ENCODE measurements around the gene SLC26A1. TPM values are rescaled to one million over a fixed set of nuclear protein-coding genes. Genes with fewer than 3 reads are reported as not detected.

Gene SLC26A1
- total and polyA plus RNA-seq, 2 experiments from 2014 or later = 0.22 to 1.8 TPM

GRCh38 chr4:997375-998071 is 4.3 kb upstream of the SLC26A1 start:
- Histone ChIP-seq H3K27ac (no peak overlapping the region), H3K4me1 (ENCODE audit: insufficient read depth) (no peaks in the 10 kb centered on the region), H4K20me1 (ENCODE audit: insufficient read depth) (no peaks in the 10 kb centered on the region), H3F3A (ENCODE audit: insufficient read depth) (no peaks in the 10 kb centered on the region), H3K79me2 (ENCODE audit: insufficient read depth) (no peaks in the 10 kb centered on the region), H3K4me2 (ENCODE audit: unreplicated experiment) (peak overlapping the region; percentile 65), H2AFZ (no peak overlapping the region), H3K9me3 (ENCODE audit: low read depth) (no peaks in the 10 kb centered on the region), H3K27me3 (replicated peaks; ENCODE audit: insufficient read depth) (peaks cover 28% of the 10 kb centered on the region), H3K36me3 (ENCODE audit: low read depth) (no peaks in the 10 kb centered on the region), H3K9me2 (ENCODE audit: insufficient read depth) (no peaks in the 10 kb centered on the region), H3K9ac (peak overlapping the region; percentile 42; the same call in 1 of the 2 replicates), H3K4me3 (peak overlapping the region; percentile 57)
- WGBS, 2 experiments (ENCODE audit: low coverage in 1 of 2, low lambda C conversion rate in 2 of 2, missing lambda C conversion rate in 2 of 2) = 2 to 4% methylated on average over 27 to 50 of the region's 68 CpGs
- peak; percentile 67 for DNase-seq
- in situ Hi-C loops (cut with MboI) = no loop called here
- TF ChIP-seq EZH2phosphoT487 (IDR thresholded peaks at IDR 0.05; ENCODE audit: insufficient read depth, low read depth) = no peak
- peak; percentile 52 for TF ChIP-seq EZH2 (IDR thresholded peaks at IDR 0.05; ENCODE audit: insufficient read depth, poor library complexity, severe bottlenecking)

DNA sequence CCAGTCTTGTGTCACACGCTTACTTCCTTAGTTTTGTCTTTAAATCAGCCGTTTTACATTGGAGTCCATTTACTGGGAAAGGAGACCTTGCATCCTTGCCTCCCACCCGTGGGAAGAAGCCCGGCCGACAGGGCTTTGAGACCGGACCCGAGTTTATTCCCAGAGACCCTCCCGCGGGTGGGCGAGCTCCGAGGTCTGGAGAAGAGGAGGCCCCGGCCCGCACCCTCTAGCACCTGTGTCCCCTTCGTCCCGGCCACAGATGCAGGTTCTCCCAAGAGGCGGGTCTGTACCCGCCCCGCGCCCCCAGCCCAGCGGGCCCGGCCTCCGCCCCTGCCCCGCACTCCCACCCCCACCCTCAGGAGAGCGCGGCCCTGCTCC is 3.8 kb upstream of the SLC26A1 start:
- no peak overlapping the region for H2AFZ ChIP-seq
- H3K36me3 ChIP-seq (ENCODE audit: low read depth) = no peaks in the 10 kb centered on the region
- no peaks in the 10 kb centered on the region for H3F3A ChIP-seq (ENCODE audit: insufficient read depth)
- H4K20me1 ChIP-seq (ENCODE audit: insufficient read depth) = no peaks in the 10 kb centered on the region
- no peak for TF ChIP-seq EZH2phosphoT487 (IDR thresholded peaks at IDR 0.05; ENCODE audit: insufficient read depth, low read depth)
- peak; percentile 4 for TF ChIP-seq EZH2 (IDR thresholded peaks at IDR 0.05; ENCODE audit: insufficient read depth, poor library complexity, severe bottlenecking)
- peak overlapping the region; percentile 57; the same call in 1 of the 2 replicates for H3K4me3 ChIP-seq
- DNase-seq = no peak
- peaks cover 24% of the 10 kb centered on the region for H3K27me3 ChIP-seq (replicated peaks; ENCODE audit: insufficient read depth)
- H3K4me1 ChIP-seq (ENCODE audit: insufficient read depth) = no peaks in the 10 kb centered on the region
- in situ Hi-C loops (cut with MboI) = no loop called here
- no peaks in the 10 kb centered on the region for H3K79me2 ChIP-seq (ENCODE audit: insufficient read depth)
- 8 to 21% methylated on average over 12 to 25 of the region's 25 CpGs for WGBS, 2 experiments (ENCODE audit: low coverage in 1 of 2, low lambda C conversion rate in 2 of 2, missing lambda C conversion rate in 2 of 2)
- no peak overlapping the region for H3K4me2 ChIP-seq (ENCODE audit: unreplicated experiment)
- no peak overlapping the region for H3K27ac ChIP-seq
- no peaks in the 10 kb centered on the region for H3K9me3 ChIP-seq (ENCODE audit: low read depth)
- H3K9ac ChIP-seq = no peak overlapping the region
- H3K9me2 ChIP-seq (ENCODE audit: insufficient read depth) = no peaks in the 10 kb centered on the region

- Histone ChIP-seq H3K36me3 (ENCODE audit: low read depth) (no peaks in the 10 kb centered on the region), H3K4me3 (no peak overlapping the region), H3K79me2 (ENCODE audit: insufficient read depth) (no peaks in the 10 kb centered on the region), H3K4me1 (ENCODE audit: insufficient read depth) (no peaks in the 10 kb centered on the region), H3K9me2 (ENCODE audit: insufficient read depth) (no peaks in the 10 kb centered on the region), H3F3A (ENCODE audit: insufficient read depth) (no peaks in the 10 kb centered on the region), H3K9me3 (ENCODE audit: low read depth) (no peaks in the 10 kb centered on the region), H2AFZ (no peak overlapping the region), H3K9ac (no peak overlapping the region), H4K20me1 (ENCODE audit: insufficient read depth) (no peaks in the 10 kb centered on the region), H3K4me2 (ENCODE audit: unreplicated experiment) (no peak overlapping the region), H3K27me3 (replicated peaks; ENCODE audit: insufficient read depth) (peaks cover 17% of the 10 kb centered on the region), H3K27ac (no peak overlapping the region)
- WGBS, 2 experiments (ENCODE audit: low coverage in 1 of 2, low lambda C conversion rate in 2 of 2, missing lambda C conversion rate in 2 of 2) = 61 to 63% methylated on average over 11 to 15 of the region's 15 CpGs
- in situ Hi-C loops (cut with MboI) = no loop called here
- TF ChIP-seq EZH2 (IDR thresholded peaks at IDR 0.05; ENCODE audit: insufficient read depth, poor library complexity, severe bottlenecking) (peak; percentile 59), EZH2phosphoT487 (IDR thresholded peaks at IDR 0.05; ENCODE audit: insufficient read depth, low read depth) (no peak)
- DNase-seq = no peak
Measured at GRCh38 chr4:996030-996996, 3.1 kb upstream of the SLC26A1 start.

- no peaks in the 10 kb centered on the region for H3K36me3 ChIP-seq (ENCODE audit: low read depth)
- no peaks in the 10 kb centered on the region for H3K9me3 ChIP-seq (ENCODE audit: low read depth)
- DNase-seq = no peak
- in situ Hi-C loops (cut with MboI) = no loop called here
- H3K9ac ChIP-seq = no peak overlapping the region
- no peaks in the 10 kb centered on the region for H3K9me2 ChIP-seq (ENCODE audit: insufficient read depth)
- H3K4me2 ChIP-seq (ENCODE audit: unreplicated experiment) = no peak overlapping the region
- TF ChIP-seq EZH2phosphoT487 (IDR thresholded peaks at IDR 0.05; ENCODE audit: insufficient read depth, low read depth) (no peak), EZH2 (IDR thresholded peaks at IDR 0.05; ENCODE audit: insufficient read depth, poor library complexity, severe bottlenecking) (no peak)
- H4K20me1 ChIP-seq (ENCODE audit: insufficient read depth) = no peaks in the 10 kb centered on the region
- H3F3A ChIP-seq (ENCODE audit: insufficient read depth) = no peaks in the 10 kb centered on the region
- H3K27ac ChIP-seq = no peak overlapping the region
- no peaks in the 10 kb centered on the region for H3K79me2 ChIP-seq (ENCODE audit: insufficient read depth)
- H3K27me3 ChIP-seq (replicated peaks; ENCODE audit: insufficient read depth) = peaks cover 16% of the 10 kb centered on the region; the same call in 1 of the 2 replicates
- no peak overlapping the region for H3K4me3 ChIP-seq
- 90 to 92% methylated on average over 22 to 23 of the region's 23 CpGs for WGBS, 2 experiments (ENCODE audit: low coverage in 1 of 2, low lambda C conversion rate in 2 of 2, missing lambda C conversion rate in 2 of 2)
- no peaks in the 10 kb centered on the region for H3K4me1 ChIP-seq (ENCODE audit: insufficient read depth)
- H2AFZ ChIP-seq = no peak overlapping the region
Measured at GRCh38 chr4:995311-996026, 2.3 kb upstream of the SLC26A1 start.
